ENCODE results near the gene N4BP2L2. TPM values are rescaled to one million over a fixed set of nuclear protein-coding genes. Genes with fewer than 3 reads are reported as not detected.
A peak's percentile ranks its signal among the peaks of the same experiment; 100 is the strongest.

N4BP2L2 gene
- total and polyA plus RNA-seq, 2 of the 13 experiments (the other 11 are each of a cell fraction or from before 2014, with no cell fraction given): 58.9 to 81.2 TPM

GRCh38 chr13:32417995-32418394, 120.6 kb downstream of the N4BP2L2 start:
- DNase-seq (ENCODE audit: low spot score): no peak
- Histone ChIP-seq H3K79me2 (ENCODE audit: insufficient read depth, low read length) (peaks cover 10% of the 10 kb centered on the region), H3K9me3 (ENCODE audit: low read length) (peaks cover 8% of the 10 kb centered on the region), H4K20me1 (ENCODE audit: insufficient read depth, low read length) (peaks cover 3% of the 10 kb centered on the region; the same call in 1 of the 2 replicates), H3K4me3 (replicated peaks in 1 of 3; ENCODE audit: insufficient read depth in 1 of 3, low read depth in 2 of 3, low read length in 3 of 3) (no peak overlapping the region), H2AFZ (ENCODE audit: low read length) (no peak overlapping the region), H3K36me3 (replicated peaks in 1 of 2; ENCODE audit: control insufficient read depth in 1 of 2, insufficient read depth in 2 of 2, low read length in 2 of 2) (peaks cover 1 to 11% of the 10 kb centered on the region in 2 experiments), H3K4me1 (ENCODE audit: insufficient read depth, low read length) (peaks cover 25% of the 10 kb centered on the region), H3K27ac (ENCODE audit: extremely low read length, insufficient read depth, low read length) (no peak overlapping the region), H3K9ac (ENCODE audit: insufficient read depth, low read depth, low read length) (no peak overlapping the region), H3K27me3 (ENCODE audit: control insufficient read depth in 1 of 2, insufficient read depth in 2 of 2, low read length in 2 of 2) (no peaks in the 10 kb centered on the region), H3K4me2 (ENCODE audit: low read depth, low read length) (no peak overlapping the region)
- no peak for FAIRE-seq
- WGBS (ENCODE audit: low lambda C conversion rate): 85% methylated on average over 1 of the region's 1 CpG
- TF ChIP-seq MTF1 (CRISPR knock-in tag; IDR thresholded peaks at IDR 0.05) (no peak), PLSCR1 (CRISPR knock-in tag; IDR thresholded peaks at IDR 0.05; ENCODE audit: borderline replicate concordance) (no peak), ZNF687 (CRISPR knock-in tag; IDR thresholded peaks at IDR 0.05) (0 out of 2 replicates have a peak, but pooled peaks have one; percentile 23)
- ChIA-PET CTCF (ENCODE audit: low intra/inter-chr PET ratio, low total read pairs) (no interaction called here), POLR2A (interaction anchor here (1.9 kb wide), 1 partner anchor 10 kb away, joined by 5 read pairs; the partner anchor contains the start of gene N4BP2L1)
- ATAC-seq: peak; percentile 51
- intact Hi-C loops (cut with micrococcal nuclease; ENCODE audit: unreplicated experiment): no loop called here
- no TSS peak for BruUV-seq (replicated peaks)
- in situ Hi-C loops (cut with HindIII; ENCODE audit: extremely low pct_ligation_motif_present, low pct_unique_long_range_greater_than_20kb): no loop called here
